Osteoblast (primary cell): ENCODE measurements around the gene LHX2. TPM values are rescaled to one million over a fixed set of nuclear protein-coding genes. Genes with fewer than 3 reads are reported as not detected.

Experiments
- total RNA-seq: library from RNA; depleted of rRNA; stranded (reverse); fragments of >200 nt; gene quantifications from 2 replicates; pipeline ENCODE4 v1.2.3, GENCODE V29; 2012

The LHX2 gene
- total RNA-seq, 1 donor, result not detected

Other genes starting within 250 kb of the LHX2 start
- 14.1 and 15.9 TPM in 2 replicates for gene DENND1A, start 81.6 kb upstream of the LHX2 start, total RNA-seq
- 128 and 130 TPM in 2 replicates for gene NEK6, start 246.2 kb downstream of the LHX2 start, total RNA-seq